Measurements from ENCODE around the gene COA8. TPM values are rescaled to one million over a fixed set of nuclear protein-coding genes. Genes with fewer than 3 reads are reported as not detected.

The COA8 gene
- total RNA-seq, 1 donor from 2014 or later = 33.7 TPM

DNA sequence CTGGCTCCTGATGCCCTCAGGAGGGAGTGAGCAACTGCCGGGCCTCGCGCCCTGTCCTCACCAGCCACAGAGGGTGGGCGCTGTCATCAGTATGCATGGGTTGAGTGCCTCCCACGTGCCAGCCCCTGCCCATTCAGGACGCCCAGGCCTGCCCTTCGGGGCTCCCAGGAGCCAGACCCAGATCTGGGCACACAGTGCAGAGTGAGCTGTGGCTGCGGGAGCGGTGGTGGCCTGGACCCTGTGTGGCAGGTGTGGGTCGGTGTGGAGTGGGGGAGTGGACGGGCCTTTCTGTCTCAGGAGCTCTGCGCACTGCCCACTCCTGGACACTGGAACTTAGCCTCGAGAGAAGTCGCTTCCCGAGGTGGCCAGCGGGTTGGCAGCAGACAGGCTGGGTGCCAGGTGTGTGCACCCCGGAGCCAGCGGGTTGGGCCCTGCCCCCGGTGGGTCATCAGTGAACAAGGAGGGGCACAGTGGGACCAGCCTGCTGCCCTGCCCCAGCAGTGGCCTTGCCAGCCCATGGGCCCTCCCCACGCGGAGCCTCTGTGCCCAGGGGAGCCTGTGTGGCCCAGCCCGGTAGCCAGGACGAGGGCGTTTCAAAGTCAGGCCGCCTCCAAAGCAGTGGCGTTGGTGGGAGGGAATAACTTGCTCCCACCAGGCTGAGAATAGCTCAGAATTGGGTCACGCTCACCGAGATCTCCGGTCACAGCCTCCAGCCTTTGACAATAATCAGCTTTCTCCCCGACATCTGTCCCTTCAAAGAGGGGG is 24.3 kb upstream of the COA8 start:
- no peak for DNase-seq (ENCODE audit: low read depth, low spot score)
- Mint-ChIP-seq H3K27me3 (ENCODE audit: low read depth) (no peaks in the 10 kb centered on the region), H3K36me3 (ENCODE audit: low read depth) (no peaks in the 10 kb centered on the region), H3K4me1 (peaks cover 15% of the 10 kb centered on the region), H3K9me3 (no peaks in the 10 kb centered on the region), H3K4me3 (no peak overlapping the region), H3K27ac (ENCODE audit: unreplicated experiment) (no peak overlapping the region)
- TF ChIP-seq, protein P1, sequence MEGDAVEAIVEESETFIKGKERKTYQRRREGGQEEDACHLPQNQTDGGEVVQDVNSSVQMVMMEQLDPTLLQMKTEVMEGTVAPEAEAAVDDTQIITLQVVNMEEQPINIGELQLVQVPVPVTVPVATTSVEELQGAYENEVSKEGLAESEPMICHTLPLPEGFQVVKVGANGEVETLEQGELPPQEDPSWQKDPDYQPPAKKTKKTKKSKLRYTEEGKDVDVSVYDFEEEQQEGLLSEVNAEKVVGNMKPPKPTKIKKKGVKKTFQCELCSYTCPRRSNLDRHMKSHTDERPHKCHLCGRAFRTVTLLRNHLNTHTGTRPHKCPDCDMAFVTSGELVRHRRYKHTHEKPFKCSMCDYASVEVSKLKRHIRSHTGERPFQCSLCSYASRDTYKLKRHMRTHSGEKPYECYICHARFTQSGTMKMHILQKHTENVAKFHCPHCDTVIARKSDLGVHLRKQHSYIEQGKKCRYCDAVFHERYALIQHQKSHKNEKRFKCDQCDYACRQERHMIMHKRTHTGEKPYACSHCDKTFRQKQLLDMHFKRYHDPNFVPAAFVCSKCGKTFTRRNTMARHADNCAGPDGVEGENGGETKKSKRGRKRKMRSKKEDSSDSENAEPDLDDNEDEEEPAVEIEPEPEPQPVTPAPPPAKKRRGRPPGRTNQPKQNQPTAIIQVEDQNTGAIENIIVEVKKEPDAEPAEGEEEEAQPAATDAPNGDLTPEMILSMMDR (conservative IDR thresholded peaks at IDR 0.05) = no peak

DNA sequence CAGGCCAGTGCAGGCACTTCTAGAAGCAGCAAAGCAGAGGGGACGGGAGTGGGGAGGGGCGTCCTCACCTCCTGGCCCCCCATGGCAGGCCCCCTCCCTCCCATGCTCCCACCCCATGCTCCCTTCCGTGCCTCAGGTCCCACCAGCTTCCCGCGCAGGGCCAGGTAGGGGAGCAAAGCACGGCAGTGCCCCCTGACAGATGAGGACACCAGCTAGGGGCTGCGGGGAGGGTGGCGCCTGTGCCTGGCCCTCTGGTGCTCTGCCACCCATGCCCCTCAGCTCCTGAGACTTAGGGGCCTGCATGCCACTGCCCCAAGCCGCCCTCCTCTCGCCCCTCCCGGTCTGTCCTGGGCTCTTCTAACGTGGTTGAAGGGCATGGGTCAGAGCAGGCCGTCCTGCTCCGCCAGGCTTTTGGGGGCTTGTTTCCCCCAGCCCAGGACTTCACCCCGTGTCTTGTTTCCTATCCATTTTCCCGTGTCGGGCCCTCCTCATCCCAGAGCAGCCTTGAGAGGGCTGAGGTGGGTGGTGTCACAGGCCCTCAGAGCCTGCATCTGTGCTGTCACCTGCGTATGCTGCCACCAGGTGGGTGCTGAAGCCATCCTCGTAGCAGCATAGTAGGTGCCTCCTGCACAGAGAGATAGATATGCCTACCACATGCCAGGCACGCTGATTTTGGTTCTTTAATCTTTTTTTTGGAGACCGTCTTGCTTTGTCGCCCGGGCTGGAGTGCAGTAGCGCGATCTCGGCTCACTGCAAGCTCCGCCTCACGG is 23.5 kb upstream of the COA8 start:
- H3K27ac Mint-ChIP-seq (ENCODE audit: unreplicated experiment) = no peak overlapping the region

DNA sequence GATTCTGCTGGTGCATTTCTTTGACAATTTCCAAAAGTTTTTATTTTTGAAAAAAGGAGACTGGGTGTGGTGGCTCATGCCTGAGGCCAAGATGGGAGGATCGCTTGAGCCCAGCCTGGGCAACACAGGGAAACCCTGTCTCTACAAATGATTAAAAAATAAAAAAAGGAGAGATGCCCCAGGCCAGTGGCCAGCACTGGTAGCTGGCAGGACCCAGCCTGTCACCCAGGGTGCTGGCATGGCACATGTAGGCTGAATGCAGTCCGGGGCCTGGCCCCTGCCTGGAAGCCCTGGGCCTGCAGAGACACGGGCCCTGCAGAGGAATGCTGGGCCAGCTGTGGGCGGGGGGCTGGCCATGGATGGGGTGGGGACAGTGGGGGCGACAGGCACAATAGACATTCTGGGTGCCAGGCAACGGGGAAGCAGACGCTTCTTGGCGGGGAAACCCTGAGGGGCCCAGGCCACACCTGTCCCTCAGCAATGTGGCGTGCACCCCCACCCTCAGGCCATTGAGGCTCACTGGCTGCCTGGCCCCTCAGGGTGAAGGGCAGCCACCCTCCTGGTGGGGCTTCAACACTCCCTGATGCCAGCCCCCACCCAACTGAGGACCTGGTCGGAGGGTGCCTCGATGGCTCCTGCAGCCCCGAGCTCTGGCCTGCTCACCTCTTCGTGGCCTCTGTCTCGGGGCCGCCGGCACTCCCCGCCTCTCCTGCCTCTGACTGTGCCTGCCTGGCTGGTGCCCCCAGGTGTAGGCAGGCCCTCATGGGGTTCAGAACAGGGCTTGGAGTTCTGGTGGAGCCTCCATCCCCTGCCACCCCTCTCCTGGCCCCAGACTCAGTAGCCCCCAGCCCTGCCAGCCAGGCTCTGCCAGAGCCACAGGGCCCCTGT is 21.7 kb upstream of the COA8 start:
- peaks cover 19% of the 10 kb centered on the region for H3K4me1 Mint-ChIP-seq
- H3K4me3 Mint-ChIP-seq = peak overlapping the region; percentile 41
- peak overlapping the region; percentile 84 for H3K27ac Mint-ChIP-seq (ENCODE audit: unreplicated experiment)
- TF ChIP-seq, protein P1 (conservative IDR thresholded peaks at IDR 0.05) = no peak
- H3K36me3 Mint-ChIP-seq (ENCODE audit: low read depth) = no peaks in the 10 kb centered on the region
- no peaks in the 10 kb centered on the region for H3K9me3 Mint-ChIP-seq
- DNase-seq (ENCODE audit: low read depth, low spot score) = no peak
- no peaks in the 10 kb centered on the region for H3K27me3 Mint-ChIP-seq (ENCODE audit: low read depth)

More for the DNA sequence above, 23.5 kb upstream of the COA8 start:
- Mint-ChIP-seq H3K4me1 (peaks cover 15% of the 10 kb centered on the region), H3K4me3 (no peak overlapping the region), H3K9me3 (no peaks in the 10 kb centered on the region), H3K27me3 (ENCODE audit: low read depth) (no peaks in the 10 kb centered on the region), H3K36me3 (ENCODE audit: low read depth) (no peaks in the 10 kb centered on the region)
- no peak for DNase-seq (ENCODE audit: low read depth, low spot score)
- TF ChIP-seq, protein P1 (conservative IDR thresholded peaks at IDR 0.05) = no peak

DNA sequence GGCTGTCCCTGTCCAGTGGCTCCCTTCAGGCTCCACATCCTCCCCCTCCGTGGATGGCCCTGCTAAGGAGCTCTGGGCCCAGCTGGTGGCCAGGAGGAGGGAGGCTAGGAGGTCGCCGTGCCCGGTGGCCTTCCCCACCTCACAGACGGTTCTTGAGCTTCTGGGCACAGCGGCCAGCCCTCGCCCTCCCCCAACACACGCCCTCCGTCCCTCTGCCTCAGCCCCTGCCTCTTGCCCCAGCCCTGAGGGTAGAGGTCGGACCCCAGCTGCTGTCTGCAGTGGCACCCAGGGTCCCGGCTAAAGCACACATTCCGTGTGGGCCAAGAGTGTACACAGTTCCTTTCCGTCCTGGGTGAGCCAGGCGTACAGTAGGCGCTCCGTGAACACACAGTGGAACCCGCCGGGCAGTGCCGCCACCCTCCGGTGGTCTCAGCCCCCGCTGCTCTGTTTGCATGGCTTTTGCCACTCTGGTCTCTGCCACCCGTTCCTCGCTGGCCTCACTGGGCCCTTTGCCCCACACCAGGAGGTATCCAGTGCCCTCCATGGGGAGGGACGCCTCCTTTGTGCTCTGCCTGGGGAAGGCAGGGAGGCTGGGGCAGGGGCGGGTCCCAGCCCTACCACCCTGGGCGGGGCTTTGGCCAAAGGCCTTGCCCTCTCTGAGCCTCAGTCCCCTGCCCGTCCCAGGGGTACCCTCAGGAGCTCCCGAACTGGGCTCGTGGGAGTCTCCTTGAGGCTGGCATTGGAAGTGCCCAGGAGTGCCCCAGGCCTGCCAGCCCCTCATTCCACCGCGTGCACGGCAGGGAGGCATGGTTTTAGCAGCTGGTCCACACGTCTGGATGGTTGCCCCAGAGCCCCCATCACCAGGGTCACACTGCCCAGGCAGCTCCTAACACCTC is 20.8 kb upstream of the COA8 start:
- no peak for DNase-seq (ENCODE audit: low read depth, low spot score)
- peak overlapping the region; percentile 97 for H3K27ac Mint-ChIP-seq (ENCODE audit: unreplicated experiment)
- H3K9me3 Mint-ChIP-seq = no peaks in the 10 kb centered on the region
- H3K36me3 Mint-ChIP-seq (ENCODE audit: low read depth) = no peaks in the 10 kb centered on the region
- peaks cover 19% of the 10 kb centered on the region for H3K4me1 Mint-ChIP-seq
- no peaks in the 10 kb centered on the region for H3K27me3 Mint-ChIP-seq (ENCODE audit: low read depth)
- peak overlapping the region; percentile 62 for H3K4me3 Mint-ChIP-seq
- TF ChIP-seq, protein P1 (conservative IDR thresholded peaks at IDR 0.05) = no peak
